Osteocyte (in vitro differentiated cells): ENCODE results near the gene ABCG4. TPM values are rescaled to one million over a fixed set of nuclear protein-coding genes. Genes with fewer than 3 reads are reported as not detected.
"Not testable (repeated sequence)": the region's sequence is repeated elsewhere in the genome, so short reads cannot be mapped to it uniquely, and the experiment has no call there.

Experiments
- DNase-seq: peaks from one replicate; pipeline ENCODE4 v3.0.0; 2021; ENCODE audit warnings: mixed read lengths; ENCODE audit not compliant: unreplicated experiment; ENCODE audit errors: extremely low spot score
- H3K27ac Mint-ChIP-seq: one replicate; pipeline ENCODE4 v1.8.0; 2021; ENCODE audit warnings: mild to moderate bottlenecking, mixed read lengths; ENCODE audit not compliant: unreplicated experiment
- H3K27me3 Mint-ChIP-seq: one replicate; pipeline ENCODE4 v1.8.0; 2021; ENCODE audit warnings: mixed read lengths; ENCODE audit not compliant: unreplicated experiment
- H3K36me3 Mint-ChIP-seq: one replicate; pipeline ENCODE4 v1.8.0; 2021; ENCODE audit warnings: mixed read lengths; ENCODE audit not compliant: unreplicated experiment
- H3K4me1 Mint-ChIP-seq: one replicate; pipeline ENCODE4 v1.8.0; 2021; ENCODE audit warnings: mixed read lengths; ENCODE audit not compliant: unreplicated experiment
- H3K4me3 Mint-ChIP-seq: one replicate; pipeline ENCODE4 v1.8.0; 2021; ENCODE audit warnings: mild to moderate bottlenecking, moderate library complexity, mixed read lengths; ENCODE audit not compliant: unreplicated experiment
- H3K9me3 Mint-ChIP-seq: one replicate; pipeline ENCODE4 v1.8.0; 2021; ENCODE audit warnings: mixed read lengths; ENCODE audit not compliant: unreplicated experiment
- CTCF ChIP-seq: fragments of 200-600 bp; sonication (generic); IDR thresholded peaks from 2 replicates; pipeline ENCODE4 v1.5.0; 2021; ENCODE audit warnings: antibody characterized with exemption, mild to moderate bottlenecking, moderate library complexity
- total RNA-seq: library from RNA; stranded (reverse); gene quantifications from 2 replicates; pipeline ENCODE4 v1.2.1, GENCODE V29; 2021

The ABCG4 gene
- total RNA-seq, 1 donor from 2014 or later, result 0.75 TPM

DNA sequence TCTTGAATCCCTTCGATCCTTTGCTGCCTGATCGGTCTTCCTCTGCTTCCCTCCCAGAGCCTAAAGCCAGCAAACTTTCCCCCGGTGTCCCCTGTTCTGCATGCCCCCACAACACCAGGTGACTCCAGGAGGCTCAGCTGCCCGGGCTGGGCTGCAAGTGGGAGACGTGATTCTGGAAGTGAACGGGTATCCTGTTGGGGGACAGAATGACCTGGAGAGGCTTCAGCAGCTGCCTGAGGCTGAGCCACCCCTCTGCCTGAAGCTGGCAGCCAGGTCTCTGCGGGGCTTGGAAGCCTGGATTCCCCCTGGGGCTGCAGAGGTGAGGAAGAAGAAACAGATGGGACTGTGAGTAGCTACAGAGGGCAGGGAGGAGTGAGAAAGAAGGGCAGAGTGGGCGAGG lies 40.0 kb downstream of the ABCG4 start:
- no peak for DNase-seq
- no peaks in the 10 kb centered on the region for H3K36me3 Mint-ChIP-seq
- H3K4me1 Mint-ChIP-seq, result no peaks in the 10 kb centered on the region
- no peak for TF ChIP-seq CTCF
- no peaks in the 10 kb centered on the region for H3K9me3 Mint-ChIP-seq
- no peak overlapping the region for H3K4me3 Mint-ChIP-seq
- H3K27me3 Mint-ChIP-seq, result peaks cover 9% of the 10 kb centered on the region
- H3K27ac Mint-ChIP-seq, result no peak overlapping the region

DNA sequence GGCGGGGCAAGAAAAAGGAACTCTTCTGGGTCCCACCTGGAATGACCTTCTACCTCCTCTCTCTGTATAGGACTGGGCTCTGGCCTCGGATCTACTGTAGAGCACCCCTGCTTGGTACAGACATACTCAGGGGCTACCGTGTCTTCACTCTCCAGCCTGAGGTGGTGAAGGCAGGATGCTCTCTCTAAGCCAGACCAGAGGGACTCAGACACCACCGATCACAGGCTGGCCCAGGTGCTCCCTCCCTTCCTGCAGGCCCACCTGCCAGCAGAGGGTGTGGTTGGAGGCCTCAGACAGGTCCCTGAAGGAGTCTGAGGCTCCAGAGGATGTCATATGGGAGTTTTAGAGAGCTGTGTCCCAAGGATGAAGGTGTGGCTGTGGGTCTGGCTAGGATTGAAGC lies 40.5 kb downstream of the ABCG4 start:
- Mint-ChIP-seq H3K36me3 (no peaks in the 10 kb centered on the region), H3K27ac (no peak overlapping the region)

GRCh38 chr11:119190531-119190930 lies 41.7 kb downstream of the ABCG4 start:
- H3K9me3 Mint-ChIP-seq, result no peaks in the 10 kb centered on the region
- TF ChIP-seq CTCF, result no peak
- H3K4me3 Mint-ChIP-seq, result no peak overlapping the region
- no peak for DNase-seq
- no peaks in the 10 kb centered on the region for H3K4me1 Mint-ChIP-seq
- H3K36me3 Mint-ChIP-seq, result no peaks in the 10 kb centered on the region
- no peak overlapping the region for H3K27ac Mint-ChIP-seq
- peaks cover 15% of the 10 kb centered on the region for H3K27me3 Mint-ChIP-seq

More for the DNA sequence above, 40.5 kb downstream of the ABCG4 start:
- no peak for TF ChIP-seq CTCF
- Mint-ChIP-seq H3K4me1 (no peaks in the 10 kb centered on the region), H3K4me3 (no peak overlapping the region), H3K27me3 (peaks cover 9% of the 10 kb centered on the region), H3K9me3 (no peaks in the 10 kb centered on the region)
- no peak for DNase-seq

- H3K9me3 Mint-ChIP-seq, result not testable (repeated sequence)
Observed at GRCh38 chr11:119191265-119191664, 42.4 kb downstream of the ABCG4 start.

GRCh38 chr11:119192111-119192510 lies 43.3 kb downstream of the ABCG4 start:
- no peaks in the 10 kb centered on the region for H3K9me3 Mint-ChIP-seq
- H3K4me1 Mint-ChIP-seq, result no peaks in the 10 kb centered on the region
- TF ChIP-seq CTCF, result no peak
- H3K36me3 Mint-ChIP-seq, result no peaks in the 10 kb centered on the region
- H3K27ac Mint-ChIP-seq, result no peak overlapping the region
- H3K4me3 Mint-ChIP-seq, result no peak overlapping the region
- H3K27me3 Mint-ChIP-seq, result peaks cover 15% of the 10 kb centered on the region
- DNase-seq, result no peak

More at GRCh38 chr11:119191265-119191664, 42.4 kb downstream of the ABCG4 start:
- not testable (repeated sequence) for H3K27ac Mint-ChIP-seq, H3K4me3 Mint-ChIP-seq, H3K36me3 Mint-ChIP-seq, DNase-seq, H3K4me1 Mint-ChIP-seq
- H3K27me3 Mint-ChIP-seq, result peaks cover 17% of the 10 kb centered on the region

GRCh38 chr11:119193001-119193400 lies 44.1 kb downstream of the ABCG4 start:
- peaks cover 14% of the 10 kb centered on the region for H3K27me3 Mint-ChIP-seq
- no peaks in the 10 kb centered on the region for H3K36me3 Mint-ChIP-seq

More at GRCh38 chr11:119193001-119193400, 44.1 kb downstream of the ABCG4 start:
- no peak for DNase-seq
- no peak for TF ChIP-seq CTCF
- Mint-ChIP-seq H3K4me3 (no peak overlapping the region), H3K27ac (no peak overlapping the region), H3K4me1 (no peaks in the 10 kb centered on the region), H3K9me3 (no peaks in the 10 kb centered on the region)
